ENCODE data around the gene LCE2B.

Gene LCE2B

DNA sequence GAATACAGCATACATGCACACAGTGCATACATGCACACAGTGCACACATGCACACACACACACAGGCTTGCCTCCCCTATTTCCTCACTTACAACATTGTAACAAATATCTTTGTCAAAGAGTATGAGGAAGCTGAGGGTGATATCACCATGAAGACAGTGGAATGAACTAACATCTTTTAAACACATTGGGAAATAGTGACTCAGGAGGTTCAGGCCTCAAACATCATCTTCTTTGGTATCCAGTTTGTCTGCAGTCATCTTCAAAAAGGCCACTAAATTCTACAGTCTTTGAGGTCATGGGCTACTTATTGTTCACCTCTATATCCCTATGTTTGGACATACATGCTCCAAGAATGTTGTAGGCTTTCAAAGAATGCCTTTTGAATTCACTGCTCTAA, 2.1 kb upstream of the LCE2B start:
- Mint-ChIP-seq H3K4me1 (ENCODE audit: low read depth) (no peaks in the 10 kb centered on the region), H3K27ac (no peak overlapping the region), H3K36me3 (ENCODE audit: low read depth) (no peaks in the 10 kb centered on the region), H3K27me3 (ENCODE audit: low read depth) (no peaks in the 10 kb centered on the region), H3K9me3 (no peaks in the 10 kb centered on the region), H3K4me3 (no peak overlapping the region)

- Mint-ChIP-seq H3K27ac (no peak within 1 kb of the TSS), H3K27me3 (ENCODE audit: low read depth) (no peaks in the 10 kb centered on the region), H3K4me3 (no peak within 1 kb of the TSS), H3K9me3 (no peaks in the 10 kb centered on the region), H3K36me3 (ENCODE audit: low read depth) (no peaks in the 10 kb centered on the region), H3K4me1 (ENCODE audit: low read depth) (no peaks in the 10 kb centered on the region)
These were observed 12.0 kb downstream of the LCE2B start, which contains the start of gene LCE2A for GRCh38 chr1:152697701-152698600. Gene LCE2A (plus strand): TSS chr1:152698345. CDS start chr1:152698902, 557 bp downstream.

DNA sequence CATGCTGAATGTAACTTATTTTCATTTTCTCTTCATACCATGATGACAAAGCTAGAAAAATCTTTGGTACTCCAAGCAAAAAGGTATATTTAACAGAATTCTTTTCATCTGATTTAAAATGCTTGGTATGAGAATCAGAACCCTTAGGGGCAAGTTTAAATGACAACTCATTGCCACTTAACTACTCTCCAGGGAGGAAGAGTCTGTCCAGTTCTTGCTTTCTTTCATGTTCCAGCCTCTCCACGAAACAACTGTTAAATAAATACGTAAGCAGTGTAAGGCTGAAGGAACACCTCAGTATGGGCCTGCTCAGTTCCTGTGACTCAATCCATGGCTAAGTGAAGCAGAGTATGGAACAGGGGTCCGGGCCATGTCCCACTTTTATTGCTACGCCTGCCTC, 13.8 kb downstream of the LCE2B start:
- H3K4me1 Mint-ChIP-seq (ENCODE audit: low read depth) = no peaks in the 10 kb centered on the region
- no peak overlapping the region for H3K27ac Mint-ChIP-seq
- no peak overlapping the region for H3K4me3 Mint-ChIP-seq
- H3K9me3 Mint-ChIP-seq = no peaks in the 10 kb centered on the region
- peaks cover 3% of the 10 kb centered on the region for H3K27me3 Mint-ChIP-seq (ENCODE audit: low read depth)
- no peaks in the 10 kb centered on the region for H3K36me3 Mint-ChIP-seq (ENCODE audit: low read depth)

DNA sequence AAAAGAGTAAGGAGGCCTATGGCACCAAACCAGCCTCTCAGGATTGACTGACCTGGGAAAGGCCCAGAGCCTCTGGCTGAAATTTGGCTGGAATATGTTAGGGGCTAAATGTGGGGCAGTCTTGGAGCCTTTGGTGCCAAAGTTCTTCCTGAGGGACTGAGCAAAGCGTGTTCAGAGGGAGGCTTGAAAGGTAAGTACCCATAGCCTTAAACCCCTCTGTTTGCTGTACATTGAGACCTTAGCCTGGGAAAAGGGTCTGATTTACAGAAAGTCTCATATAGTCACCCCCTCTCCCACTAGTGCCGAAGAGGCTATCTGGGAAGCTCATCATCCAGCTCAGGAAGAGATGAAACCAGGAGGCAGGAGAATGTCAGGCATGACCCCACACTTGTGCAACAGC, 21.9 kb downstream of the LCE2B start, which contains the start of gene LCE4A:
LCE4A (plus strand) TSS at position 301 of the 400 bp plus-strand sequence. CDS start 916 bp downstream, outside the sequence.
- Mint-ChIP-seq H3K4me3 (no peak within 1 kb of the TSS), H3K4me1 (ENCODE audit: low read depth) (no peaks in the 10 kb centered on the region), H3K27ac (no peak within 1 kb of the TSS), H3K36me3 (ENCODE audit: low read depth) (no peaks in the 10 kb centered on the region), H3K9me3 (no peaks in the 10 kb centered on the region), H3K27me3 (ENCODE audit: low read depth) (peaks cover 7% of the 10 kb centered on the region)

DNA sequence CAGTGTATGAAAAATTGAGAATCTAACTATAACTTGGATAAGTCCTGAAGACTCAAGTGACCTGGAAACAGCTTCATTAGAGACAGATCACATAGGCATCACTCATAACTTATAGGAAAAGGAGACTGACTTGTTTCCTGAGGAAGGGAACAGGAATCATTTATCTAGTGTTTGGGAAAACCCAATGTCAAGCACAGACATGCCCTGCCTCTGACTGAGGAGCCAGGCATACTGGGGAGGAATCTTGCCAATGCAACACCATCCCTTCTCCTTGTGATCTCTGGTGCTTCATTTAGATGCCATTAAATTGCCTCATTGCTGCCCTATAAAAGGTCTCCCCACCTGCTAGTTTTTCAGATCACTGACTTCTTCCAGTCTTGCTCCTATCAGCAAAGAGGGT, 32.3 kb downstream of the LCE2B start:
- Mint-ChIP-seq H3K27me3 (ENCODE audit: low read depth) (no peaks in the 10 kb centered on the region), H3K4me1 (ENCODE audit: low read depth) (no peaks in the 10 kb centered on the region), H3K4me3 (no peak overlapping the region), H3K27ac (no peak overlapping the region), H3K9me3 (no peaks in the 10 kb centered on the region), H3K36me3 (ENCODE audit: low read depth) (no peaks in the 10 kb centered on the region)

DNA sequence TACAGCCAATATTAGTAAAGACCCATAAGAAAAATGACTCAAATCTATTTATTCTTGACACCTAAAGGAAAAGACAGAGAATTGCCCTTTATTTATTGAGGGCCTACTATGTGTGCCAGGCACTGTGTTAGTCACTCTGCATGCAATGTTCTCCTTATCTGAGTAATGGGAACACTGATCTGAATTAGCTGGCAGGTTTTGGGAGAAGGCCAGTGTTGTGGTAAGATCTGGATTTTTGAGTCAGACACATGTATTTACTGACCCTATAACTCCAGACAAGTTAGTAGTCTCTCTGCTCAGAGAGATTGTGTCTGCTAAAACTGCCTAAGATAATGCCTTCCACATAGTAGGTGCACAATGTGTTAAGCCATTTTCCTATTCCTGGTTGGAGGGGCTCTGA, 39.3 kb downstream of the LCE2B start:
- no peak overlapping the region for H3K27ac Mint-ChIP-seq
- H3K27me3 Mint-ChIP-seq (ENCODE audit: low read depth) = no peaks in the 10 kb centered on the region
- no peaks in the 10 kb centered on the region for H3K36me3 Mint-ChIP-seq (ENCODE audit: low read depth)
- no peak overlapping the region for H3K4me3 Mint-ChIP-seq
- no peaks in the 10 kb centered on the region for H3K9me3 Mint-ChIP-seq
- no peaks in the 10 kb centered on the region for H3K4me1 Mint-ChIP-seq (ENCODE audit: low read depth)

GRCh38 chr1:152728986-152729385, 43.1 kb downstream of the LCE2B start:
- Mint-ChIP-seq H3K36me3 (ENCODE audit: low read depth) (no peaks in the 10 kb centered on the region), H3K27ac (no peak overlapping the region), H3K4me1 (ENCODE audit: low read depth) (no peaks in the 10 kb centered on the region), H3K4me3 (no peak overlapping the region), H3K27me3 (ENCODE audit: low read depth) (no peaks in the 10 kb centered on the region), H3K9me3 (no peaks in the 10 kb centered on the region)

- Mint-ChIP-seq H3K36me3 (ENCODE audit: low read depth) (no peaks in the 10 kb centered on the region), H3K27ac (no peak overlapping the region), H3K4me3 (no peak overlapping the region), H3K4me1 (ENCODE audit: low read depth) (no peaks in the 10 kb centered on the region), H3K9me3 (no peaks in the 10 kb centered on the region), H3K27me3 (ENCODE audit: low read depth) (peaks cover 12% of the 10 kb centered on the region)
These were observed 49.7 kb downstream of the LCE2B start for GRCh38 chr1:152735648-152736047.
